Right ventricle myocardium inferior (tissue), 1 donor: ENCODE results near the gene PLS3. TPM values are rescaled to one million over a fixed set of nuclear protein-coding genes. Genes with fewer than 3 reads are reported as not detected.
"Not testable (repeated sequence)": the region's sequence is repeated elsewhere in the genome, so short reads cannot be mapped to it uniquely, and the experiment has no call there.

Experiments used
- ATAC-seq: fragments of 200-7000 bp; cut with Tn5 transposase; one replicate; pipeline ENCODE4 v1.9.1; 2020; ENCODE audit warnings: mild to moderate bottlenecking, moderate library complexity
- DNase-seq: peaks from one replicate; pipeline ENCODE4 v3.0.0; 2021; ENCODE audit errors: missing footprints
- intact Hi-C: fragments of 100-400 bp; cut with DNase I; formaldehyde crosslinking; loops from one replicate; pipeline ENCODE4 v1.11.0; 2022
- total RNA-seq: library from RNA; stranded (reverse); fragmentation: NEBNext Ultra II Directional; extraction: Animal tissue kit (Norgen Biotek cat#: 25700); gene quantifications from one replicate; pipeline ENCODE4 v1.2.1, GENCODE V29; 2021
- donor health status: DM: no; HTN: yes; CAD: no; lungs with severe emphysema.

Gene PLS3
- total RNA-seq, 1 donor from 2014 or later = 44.7 TPM

DNA sequence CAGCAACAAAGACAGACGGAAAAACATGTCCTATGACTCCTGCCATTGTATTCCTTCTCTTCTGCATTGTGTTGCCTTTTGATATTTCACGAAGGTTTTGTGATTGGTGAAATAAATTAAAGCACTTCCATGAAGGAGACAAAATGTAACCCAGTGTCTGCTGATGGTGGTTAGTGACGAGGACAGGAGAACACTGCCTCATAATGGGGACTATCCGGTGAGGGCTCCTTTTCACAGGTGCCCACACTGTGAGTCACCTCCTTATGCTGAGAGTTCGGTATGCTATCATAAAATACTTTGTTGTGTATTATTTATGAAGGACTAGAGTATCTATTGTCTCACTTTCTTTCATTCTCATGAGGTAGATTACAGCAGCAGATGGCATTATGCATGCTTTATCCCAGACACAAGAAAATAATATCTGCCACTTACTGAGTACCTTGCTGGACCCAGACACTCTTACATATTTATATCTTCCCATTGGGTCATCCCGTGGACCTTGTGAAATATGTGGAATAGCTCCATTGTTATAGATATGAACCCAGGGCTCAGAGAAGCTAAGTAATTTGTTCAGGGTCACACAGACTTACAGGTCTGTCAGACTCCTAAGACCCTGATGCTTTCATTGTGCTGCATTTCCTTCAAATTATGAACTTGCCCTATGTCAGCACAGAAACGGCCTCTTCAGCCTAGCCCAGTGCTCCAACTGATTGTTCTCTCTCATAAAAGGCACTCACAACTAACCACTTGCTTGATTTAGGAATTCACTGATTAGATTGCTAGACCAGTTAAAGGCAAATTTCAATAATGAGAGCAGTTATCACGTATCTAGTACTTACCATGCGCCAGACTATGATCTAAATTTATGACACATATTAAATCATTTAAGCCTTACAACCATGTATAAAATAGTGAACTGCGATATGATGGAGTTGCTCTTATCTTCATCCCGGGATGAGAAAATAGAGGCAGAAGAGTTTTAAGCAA is 31.2 kb downstream of the PLS3 start:
- intact Hi-C loops = no loop called here
- ATAC-seq = no peak

DNA sequence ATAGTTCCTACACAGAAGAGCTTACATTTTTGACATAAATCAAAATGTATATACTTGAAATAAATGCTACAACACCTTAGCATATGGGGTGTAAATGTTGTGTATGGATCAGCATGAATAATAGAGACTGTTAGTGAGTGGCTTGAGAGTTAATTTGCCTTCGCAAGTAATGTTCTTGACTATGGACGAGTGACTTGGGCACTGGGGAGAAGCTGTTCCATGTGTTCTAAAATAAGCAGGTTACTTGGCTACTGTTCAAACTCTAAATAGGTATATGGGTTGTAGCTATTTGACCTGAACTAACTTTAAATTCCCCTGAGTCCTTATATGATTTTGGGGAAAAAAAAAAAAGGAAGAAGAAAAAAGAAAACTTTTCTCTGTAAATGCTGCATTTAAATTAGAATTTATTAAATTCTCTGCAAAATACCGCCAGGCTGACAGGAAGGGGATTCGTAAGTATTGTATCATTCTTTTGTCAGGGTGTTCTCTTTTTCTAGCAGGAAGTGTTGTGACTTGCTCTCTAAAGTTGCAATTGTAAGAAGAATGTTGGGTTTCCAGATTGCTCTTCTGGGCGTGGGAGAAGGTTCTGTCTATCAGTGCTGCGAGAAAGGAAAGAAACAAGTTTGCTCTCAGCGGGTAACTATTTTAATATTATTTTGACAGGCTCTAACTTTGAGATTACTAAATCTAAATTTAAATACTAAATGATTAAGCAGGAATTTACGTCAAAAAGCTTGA is 32.2 kb downstream of the PLS3 start:
- intact Hi-C loops = no loop called here
- ATAC-seq = peak; percentile 71
- no peak for DNase-seq

More for the DNA sequence above, 31.2 kb downstream of the PLS3 start:
- DNase-seq = no peak

DNA sequence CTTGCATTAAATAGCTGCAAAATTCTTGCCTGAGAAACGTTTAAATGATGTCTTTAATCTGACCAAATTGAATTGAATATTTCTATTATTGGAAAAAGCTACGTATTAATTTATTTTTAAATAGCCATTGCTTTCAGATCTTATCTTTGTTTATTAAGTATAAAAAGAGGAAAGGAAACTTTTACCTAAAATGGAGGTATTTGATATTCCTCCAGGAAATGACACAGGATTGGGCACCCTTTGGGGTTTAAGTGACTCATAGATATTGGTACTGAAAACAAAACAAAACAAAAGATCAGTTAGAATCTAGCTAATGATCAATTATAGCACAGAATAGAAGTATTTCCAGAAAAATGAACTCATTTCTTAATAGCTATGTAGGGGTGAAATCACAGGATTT is 34.1 kb downstream of the PLS3 start:
- ATAC-seq (no peak), DNase-seq (no peak)
- intact Hi-C loops = no loop called here

DNA sequence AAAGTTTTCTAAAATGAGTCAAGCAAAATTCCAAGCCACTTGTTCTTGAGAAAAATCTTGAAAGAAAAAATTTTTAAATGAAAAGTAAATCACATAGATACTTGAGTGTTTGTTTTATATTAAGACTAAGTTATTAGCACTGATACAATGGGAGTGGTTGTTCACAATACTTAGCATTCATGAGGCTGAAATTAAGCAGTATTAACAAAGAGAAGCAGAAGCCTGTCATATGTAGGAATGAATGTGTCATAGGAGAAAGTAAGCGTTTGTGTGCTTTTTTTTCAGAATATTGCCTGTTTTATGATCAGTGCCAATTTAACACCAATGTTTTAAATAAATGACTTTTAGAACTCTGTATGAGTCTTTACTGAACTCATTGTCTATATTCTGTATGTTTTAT is 37.6 kb downstream of the PLS3 start:
- intact Hi-C loops = no loop called here
- DNase-seq (no peak), ATAC-seq (no peak)

DNA sequence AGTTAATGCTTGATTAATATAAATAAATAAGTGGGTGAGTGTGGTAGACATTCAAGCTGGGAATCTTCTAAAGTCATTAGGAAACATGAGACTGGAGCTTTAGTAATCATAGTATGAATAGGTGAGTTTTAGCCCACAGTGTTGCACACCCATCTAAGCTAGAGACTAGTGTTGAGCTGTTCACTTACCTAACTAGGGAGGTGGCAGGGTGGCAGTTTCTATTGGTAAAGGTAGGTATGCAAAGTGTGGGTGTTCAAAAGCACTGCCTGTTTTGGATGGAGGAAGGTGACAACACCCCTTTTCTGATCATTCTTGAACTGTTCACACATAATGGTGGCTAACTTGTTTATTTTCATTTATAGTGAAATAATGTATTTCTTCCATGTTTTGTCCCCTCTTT is 41.3 kb downstream of the PLS3 start:
- DNase-seq (no peak), ATAC-seq (no peak)
- intact Hi-C loops = no loop called here

DNA sequence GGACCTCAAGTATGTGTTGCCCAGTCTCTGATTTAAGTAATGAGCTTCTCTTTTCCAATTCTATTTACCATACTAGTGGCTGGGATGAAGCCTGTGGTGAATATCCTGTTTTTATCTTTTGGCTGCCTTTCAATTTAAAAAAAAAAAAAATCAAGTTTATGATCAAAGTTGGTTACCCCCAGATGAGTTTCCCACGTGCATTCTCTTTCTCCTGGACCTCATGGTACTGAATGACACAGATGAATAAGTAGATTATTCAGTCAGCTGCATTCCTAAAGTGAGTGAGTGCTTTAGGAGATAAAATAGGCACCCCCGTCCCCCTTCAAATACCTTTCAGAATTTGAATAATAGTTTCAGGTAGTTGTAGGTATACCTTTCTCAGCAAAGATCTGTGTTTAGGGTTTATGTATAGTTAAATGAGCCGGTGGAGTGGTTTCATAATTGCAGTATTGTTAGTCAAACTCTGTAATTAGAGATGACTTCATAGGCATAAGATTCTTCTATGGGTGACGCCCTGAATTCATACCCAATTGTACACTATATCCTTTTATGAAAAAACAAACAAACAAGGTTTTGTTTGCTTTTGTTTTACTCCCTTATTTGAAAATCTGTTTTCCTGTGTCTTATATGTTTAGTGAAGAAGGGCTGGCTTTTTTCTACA is 41.9 kb downstream of the PLS3 start:
- ATAC-seq = no peak
- DNase-seq = no peak
- intact Hi-C loops = no loop called here

DNA sequence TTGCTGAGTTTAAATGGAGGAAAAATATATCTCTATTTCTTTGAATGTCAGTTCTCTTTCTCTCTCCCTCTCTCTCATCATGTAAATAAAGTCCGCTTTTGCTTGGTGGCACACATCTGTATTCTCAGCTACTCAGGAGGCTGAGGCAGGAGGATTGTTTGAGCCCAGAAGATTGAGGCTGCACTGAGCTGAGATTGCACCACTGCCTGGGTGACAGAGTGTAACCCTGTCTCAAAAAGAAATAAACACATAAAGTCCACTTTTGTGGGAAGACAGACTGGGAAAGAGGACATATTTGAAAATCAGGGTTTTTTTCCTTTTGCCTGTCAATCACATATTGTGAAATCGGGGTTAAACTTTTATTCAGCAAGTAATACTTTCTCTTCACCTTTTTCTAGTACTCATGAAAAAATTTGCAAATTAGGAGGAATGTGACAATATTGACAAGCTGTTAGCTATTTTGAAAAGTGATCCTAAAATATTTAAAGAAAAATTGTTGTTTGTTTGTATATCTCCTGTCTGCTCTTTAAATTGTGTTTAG is 42.6 kb downstream of the PLS3 start:
- no peak for DNase-seq
- intact Hi-C loops = no loop called here
- ATAC-seq = no peak

DNA sequence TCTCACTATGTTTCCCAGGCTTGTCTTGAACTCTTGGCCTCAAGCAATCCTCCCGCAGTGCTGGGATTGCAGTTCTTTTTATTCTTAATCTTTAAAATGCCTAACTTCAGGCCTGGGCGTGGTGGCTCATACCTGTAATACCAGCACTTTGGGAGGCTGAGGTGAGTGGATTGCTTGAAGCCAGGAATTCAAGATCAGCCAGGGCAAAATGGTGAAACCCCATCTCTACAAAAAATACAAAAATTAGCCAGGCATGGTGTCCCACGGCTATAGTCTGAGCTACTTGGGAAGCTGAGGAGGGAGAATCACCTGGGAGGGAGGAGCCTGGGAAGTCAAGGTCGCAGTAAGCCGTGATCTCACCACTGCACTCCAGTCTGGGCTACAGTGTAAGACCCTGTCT is 45.9 kb downstream of the PLS3 start:
- DNase-seq = no peak
- intact Hi-C loops = no loop called here
- ATAC-seq = no peak

DNA sequence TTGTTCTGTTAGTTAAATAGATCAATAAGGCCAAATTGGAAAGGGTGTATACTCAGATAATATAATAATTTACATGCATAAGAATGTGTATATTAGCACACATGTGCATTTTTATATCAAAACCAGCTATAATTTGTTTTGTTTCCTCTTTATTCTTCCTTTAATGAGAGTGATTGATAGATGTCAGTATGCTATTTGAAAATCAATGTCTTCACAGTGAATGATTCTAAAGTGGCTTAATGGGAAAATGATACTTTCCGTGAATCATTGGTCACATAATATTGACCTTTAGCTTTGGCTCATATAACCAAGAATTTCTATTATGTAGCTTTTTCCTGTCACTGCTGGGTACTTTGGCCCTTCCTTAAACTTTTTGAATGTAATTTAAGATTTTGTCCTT is 48.6 kb downstream of the PLS3 start:
- intact Hi-C loops = no loop called here
- ATAC-seq (no peak), DNase-seq (no peak)

DNA sequence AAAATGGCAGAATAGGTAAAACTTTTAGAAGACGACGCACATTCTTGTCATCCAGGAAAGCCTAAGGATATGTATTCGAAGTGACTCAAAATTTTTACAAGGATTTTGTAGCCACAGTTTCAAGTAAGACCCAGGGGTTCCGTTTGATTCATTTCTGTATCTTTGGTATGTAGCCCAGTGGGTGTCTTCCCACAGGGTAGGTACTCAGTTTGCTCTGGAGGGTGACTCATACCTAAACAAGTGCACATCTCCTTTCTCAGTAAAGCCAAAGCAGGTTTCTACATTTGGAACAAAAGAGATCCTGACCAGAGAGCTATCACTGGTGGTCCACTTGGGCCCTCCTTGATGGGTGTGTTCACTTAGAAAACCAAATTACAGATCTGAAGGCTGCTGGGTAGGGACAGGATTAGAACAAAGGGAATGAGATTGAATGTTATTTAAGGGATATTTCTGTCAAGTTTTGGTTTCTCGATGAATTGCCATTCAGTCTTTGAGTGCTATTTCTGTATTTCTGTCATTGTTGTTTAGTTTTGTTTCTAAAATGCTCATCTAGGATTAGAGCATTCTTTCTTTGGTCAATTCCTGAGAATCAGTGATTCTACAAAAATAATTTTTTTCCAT is 56.1 kb downstream of the PLS3 start:
- intact Hi-C loops = loop anchor here (5.0 kb wide), 1 partner anchor 35 kb away; no protein-coding TSS in a partner anchor
- ATAC-seq = no peak
- DNase-seq = no peak

DNA sequence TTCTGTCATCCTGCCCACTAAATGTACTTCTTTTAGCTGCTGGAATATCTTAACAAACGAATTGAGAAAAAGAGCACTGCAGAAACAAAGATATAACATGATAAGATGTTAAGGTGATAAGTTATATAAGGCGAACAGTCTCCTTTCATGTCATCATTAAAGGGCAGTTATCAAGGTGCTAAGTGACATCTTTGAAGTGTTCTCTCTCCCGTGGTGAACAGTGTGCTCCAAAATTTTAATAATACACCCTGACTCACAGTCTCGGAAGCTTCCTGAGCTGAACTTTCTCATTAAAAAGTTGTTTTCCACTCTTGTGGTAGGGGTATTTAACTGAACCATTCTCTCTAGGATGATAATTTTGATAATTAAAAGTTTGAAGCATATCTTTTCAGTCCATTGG is 61.6 kb downstream of the PLS3 start:
- ATAC-seq (peak; percentile 52), DNase-seq (no peak)
- intact Hi-C loops = no loop called here

DNA sequence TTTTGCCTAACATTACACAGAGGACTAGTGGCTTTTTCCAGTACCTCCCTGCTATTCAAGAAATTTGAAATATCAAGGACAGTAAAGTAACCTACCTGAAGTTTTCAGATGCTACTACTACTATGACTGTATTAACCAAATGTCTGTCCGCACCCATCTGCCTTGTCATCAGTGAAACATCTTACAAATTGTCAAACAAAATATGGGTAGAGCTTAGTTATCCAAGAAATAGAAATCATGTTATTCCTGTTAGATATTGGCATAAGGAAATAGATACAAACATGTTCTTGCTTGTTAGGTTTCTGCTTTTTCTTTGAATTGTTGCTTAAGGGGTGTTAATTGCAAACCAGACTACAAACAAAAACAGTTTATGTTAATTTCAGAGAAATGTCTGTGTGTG is 63.9 kb downstream of the PLS3 start:
- ATAC-seq (no peak), DNase-seq (no peak)
- intact Hi-C loops = loop anchor here (5.0 kb wide), 1 partner anchor 63 kb away; the partner anchor contains the start of gene PLS3

DNA sequence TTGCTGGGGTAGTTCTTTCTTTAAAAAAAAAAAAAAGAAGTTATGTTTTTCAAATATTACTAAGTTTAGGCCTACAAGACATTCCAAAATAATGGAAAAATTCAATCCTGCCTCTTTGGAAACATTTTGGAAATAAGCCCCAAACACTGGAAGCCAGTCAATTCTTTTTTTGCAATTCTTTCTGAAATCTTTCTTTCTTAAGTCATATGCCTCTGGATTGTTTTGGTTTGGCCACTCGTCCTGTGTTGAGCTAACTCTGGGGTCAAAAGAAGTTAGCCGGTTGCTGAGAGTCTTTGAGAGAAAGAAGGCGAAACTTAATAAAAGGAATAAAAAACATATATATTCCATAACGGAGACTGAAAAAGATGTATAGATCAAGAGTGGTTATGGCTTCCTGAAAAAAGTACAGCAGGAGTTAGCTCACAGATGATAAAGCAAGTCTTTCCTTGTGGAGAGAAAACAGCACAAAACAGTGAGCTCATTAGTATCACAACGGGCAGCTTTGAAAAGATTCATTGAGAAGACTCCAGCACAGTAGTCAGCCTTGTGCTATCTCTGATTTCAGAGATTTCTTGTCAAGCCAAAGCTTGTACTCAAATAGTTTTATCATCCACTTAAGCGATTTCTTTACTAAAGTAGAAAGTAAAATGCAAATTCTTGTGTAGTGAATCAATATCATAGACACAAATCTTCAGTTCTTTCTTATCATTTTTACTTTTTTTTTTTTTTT is 64.8 kb downstream of the PLS3 start:
- DNase-seq (no peak), ATAC-seq (peak; percentile 56)
- intact Hi-C loops = loop anchor here (5.0 kb wide), 1 partner anchor 63 kb away; the partner anchor contains the start of gene PLS3

DNA sequence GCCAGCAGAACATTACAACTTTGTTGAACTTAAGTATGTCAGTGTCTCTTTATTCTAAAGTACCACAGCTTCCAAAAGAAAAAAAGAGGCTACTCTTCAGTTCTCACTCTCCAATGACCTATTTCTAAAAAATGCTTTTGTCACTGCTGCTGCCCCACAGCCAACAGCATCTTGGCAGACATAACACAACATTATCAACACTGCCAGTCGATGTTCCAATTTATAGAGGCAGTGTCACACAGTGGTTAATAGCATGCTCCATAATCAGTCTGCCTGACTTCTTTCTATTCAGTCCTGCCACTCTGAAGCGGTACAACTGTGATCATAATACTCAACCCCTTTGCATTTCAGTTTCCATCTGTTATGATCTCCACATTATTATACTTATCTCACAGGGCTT is 69.2 kb downstream of the PLS3 start:
- DNase-seq = no peak
- ATAC-seq = peak; percentile 75
- intact Hi-C loops = no loop called here

DNA sequence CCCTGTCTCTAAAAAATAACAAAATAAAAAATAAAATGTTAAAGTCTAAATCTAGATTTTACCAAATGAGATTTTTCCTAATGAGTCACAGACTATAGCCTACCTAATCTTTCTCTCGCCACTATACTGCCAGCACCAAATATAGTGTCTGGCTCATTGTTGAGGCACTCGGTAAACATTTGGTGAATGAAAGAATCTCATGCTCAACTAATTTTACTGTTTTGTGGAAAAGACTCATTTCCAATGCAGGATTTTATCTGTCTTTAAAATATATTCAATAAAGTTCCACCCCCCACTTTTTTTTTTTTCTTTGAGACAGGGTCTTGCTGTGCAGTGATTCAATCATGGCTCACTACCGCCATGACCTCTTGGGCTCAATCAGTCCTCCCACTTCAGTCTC is 71.5 kb downstream of the PLS3 start:
- intact Hi-C loops = no loop called here
- DNase-seq = no peak
- ATAC-seq = no peak

DNA sequence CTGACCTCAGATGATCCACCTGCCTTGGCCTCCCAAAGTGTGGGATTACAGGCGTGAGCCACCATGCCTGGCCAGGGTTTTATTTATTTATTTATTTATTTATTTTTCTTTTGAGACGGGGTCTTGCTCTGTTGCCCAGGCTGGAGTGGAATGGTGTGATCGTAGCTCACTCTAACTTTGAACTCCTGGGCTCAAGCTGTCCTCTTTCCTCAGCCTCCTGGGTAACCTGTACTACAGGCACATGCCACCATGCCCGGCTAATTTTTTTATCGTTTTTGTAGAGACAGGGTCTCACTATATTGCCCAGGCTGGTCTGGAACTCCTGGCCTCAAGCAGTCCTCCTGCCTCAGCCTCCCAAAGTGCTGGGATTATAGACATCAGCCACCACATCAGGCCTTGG is 72.4 kb downstream of the PLS3 start:
- DNase-seq, intact Hi-C loops, ATAC-seq: not testable (repeated sequence)

DNA sequence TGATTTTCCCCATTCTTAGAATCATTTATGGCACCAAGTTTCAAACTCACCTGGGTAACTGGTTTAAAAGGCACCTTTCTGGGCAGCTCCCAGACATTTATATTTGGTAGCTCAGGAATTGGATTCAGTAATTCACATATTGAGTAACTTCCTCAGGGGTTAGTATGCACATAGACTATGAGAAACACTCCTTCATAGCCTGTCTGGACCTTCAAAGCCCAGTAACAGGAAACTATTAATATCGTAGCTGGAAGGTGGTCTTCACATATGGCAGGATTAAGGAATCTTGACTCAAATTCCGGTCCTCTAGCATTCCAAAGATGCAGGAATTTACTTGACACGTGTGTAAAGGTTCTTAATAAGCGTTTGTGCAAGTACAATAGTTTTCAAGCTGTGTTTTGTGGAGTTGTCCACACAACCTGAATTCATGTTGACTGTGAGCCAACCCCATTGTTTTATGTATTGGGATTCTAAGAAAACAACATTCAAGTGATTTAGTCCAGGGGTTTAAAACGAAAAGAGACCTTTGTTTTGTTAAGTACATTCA is 78.4 kb downstream of the PLS3 start:
- intact Hi-C loops = no loop called here
- no peak for ATAC-seq

DNA sequence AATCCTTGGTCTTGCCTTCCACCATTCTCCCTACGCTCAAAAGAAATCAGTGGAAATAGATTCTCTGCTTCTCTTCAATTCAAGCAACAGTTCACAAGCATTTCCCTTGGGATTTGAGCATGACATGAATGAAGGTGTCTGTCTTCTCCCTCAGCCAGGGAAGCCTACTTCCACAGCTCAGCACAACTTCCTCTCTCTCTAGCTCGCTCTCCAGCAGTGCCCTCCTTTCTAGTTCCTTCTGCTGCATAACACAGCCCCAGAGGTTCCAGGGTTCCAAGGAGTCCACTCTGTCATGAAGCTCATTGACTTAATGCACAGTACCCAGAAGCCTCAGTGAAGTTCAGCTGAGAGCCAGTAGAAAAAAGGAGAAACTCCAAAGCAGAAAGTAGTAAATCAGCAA is 81.3 kb downstream of the PLS3 start:
- ATAC-seq = peak; percentile 28
- intact Hi-C loops = loop anchor here (5.0 kb wide), 2 partner anchors 50 to 80 kb away; partner anchors contain the start of gene PLS3
- DNase-seq = no peak

More for the DNA sequence above, 78.4 kb downstream of the PLS3 start:
- no peak for DNase-seq
